CD4-positive, alpha-beta T cell treated with Interleukin-2 at 100 ng/mL for 4 hours (primary cell): Measurements from ENCODE around the gene DOCK2.

Source experiments
- DNase-seq: peaks from one replicate; pipeline ENCODE4 v3.0.0-alpha.2; 2020; ENCODE audit warnings: low spot score

DOCK2 gene

GRCh38 chr5:170131235-170131634 is 494.2 kb downstream of the DOCK2 start:
- no peak for DNase-seq

- no peak for DNase-seq
Observed at GRCh38 chr5:170132269-170132975, 495.3 kb downstream of the DOCK2 start.
